HepG2 (cell line): ENCODE measurements around the gene CKAP5. TPM values are rescaled to one million over a fixed set of nuclear protein-coding genes. Genes with fewer than 3 reads are reported as not detected.

Experiments
- ATF7-NPFF ChIP-seq: sonication (generic); formaldehyde crosslinking; IDR thresholded peaks from 2 replicates; pipeline ENCODE4 v1.8.1; 2023; ENCODE audit warnings: mild to moderate bottlenecking, low read depth, missing genetic modification reagents, moderate library complexity
- CCDC6 ChIP-seq: sonication (generic); formaldehyde crosslinking; IDR thresholded peaks from 2 replicates; pipeline ENCODE4 v1.8.1; 2022; ENCODE audit warnings: mild to moderate bottlenecking, missing genetic modification reagents, moderate library complexity
- CENPX ChIP-seq: sonication (generic); formaldehyde crosslinking; IDR thresholded peaks from 2 replicates; pipeline ENCODE4 v1.9.0; 2021; ENCODE audit warnings: mild to moderate bottlenecking, missing genetic modification reagents, moderate library complexity
- GLI4 ChIP-seq: sonication (generic); formaldehyde crosslinking; IDR thresholded peaks from 2 replicates; pipeline ENCODE4 v1.5.1; 2020; ENCODE audit warnings: missing genetic modification reagents, mild to moderate bottlenecking, moderate library complexity, borderline replicate concordance
- HNRNPLL ChIP-seq: fragments of 200-400 bp; formaldehyde crosslinking; IDR thresholded peaks from 2 replicates; pipeline ENCODE4 v1.6.1; 2017; ENCODE audit warnings: mild to moderate bottlenecking, low read depth, low read length; ENCODE audit not compliant: poor library complexity, severe bottlenecking
- KMT2B ChIP-seq: IDR thresholded peaks from 2 replicates; pipeline ENCODE4 v1.6.1; 2016; ENCODE audit warnings: missing genetic modification reagents, missing compliant biosample characterization
- MEF2D ChIP-seq: sonication (generic); formaldehyde crosslinking; IDR thresholded peaks from 2 replicates; pipeline ENCODE4 v1.5.1; 2020; ENCODE audit warnings: mild to moderate bottlenecking, missing genetic modification reagents
- MIER2 ChIP-seq: IDR thresholded peaks from 2 replicates; pipeline ENCODE4 v1.6.1; 2016; ENCODE audit warnings: missing biosample characterization, missing genetic modification reagents
- NR2F2 ChIP-seq: IDR thresholded peaks from 2 replicates; pipeline ENCODE4 v1.6.1; 2012; ENCODE audit warnings: low read depth, inconsistent platforms, borderline replicate concordance
- SAFB2 ChIP-seq: sonication (generic); formaldehyde crosslinking; IDR thresholded peaks from 2 replicates; pipeline ENCODE4 v1.5.1; 2020; ENCODE audit warnings: missing genetic modification reagents, low read depth, mild to moderate bottlenecking, borderline replicate concordance
- SSRP1 ChIP-seq: IDR thresholded peaks from 2 replicates; pipeline ENCODE4 v1.6.1; 2016; ENCODE audit warnings: control low read depth
- TAF15 ChIP-seq: fragments of 200-400 bp; formaldehyde crosslinking; IDR thresholded peaks from one replicate; pipeline ENCODE4 v1.6.1; 2018; ENCODE audit warnings: mild to moderate bottlenecking, low read depth, low read length; ENCODE audit not compliant: poor library complexity, severe bottlenecking
- TBX2 ChIP-seq: sonication (generic); formaldehyde crosslinking; IDR thresholded peaks from 2 replicates; pipeline ENCODE4 v1.5.0; 2020; ENCODE audit warnings: missing genetic modification reagents, mild to moderate bottlenecking, borderline replicate concordance
- WIZ ChIP-seq: sonication (generic); formaldehyde crosslinking; IDR thresholded peaks from 2 replicates; pipeline ENCODE4 v1.5.1; 2020; ENCODE audit warnings: mild to moderate bottlenecking, missing genetic modification reagents
- ZNF124 ChIP-seq: sonication (generic); formaldehyde crosslinking; IDR thresholded peaks from 2 replicates; pipeline ENCODE4 v1.4.0; 2020; ENCODE audit warnings: missing genetic modification reagents
- ZNF20 ChIP-seq: sonication (generic); formaldehyde crosslinking; IDR thresholded peaks from 2 replicates; pipeline ENCODE4 v1.4.0; 2020; ENCODE audit warnings: mild to moderate bottlenecking, moderate library complexity, missing genetic modification reagents
- ZNF34 ChIP-seq: sonication (generic); formaldehyde crosslinking; IDR thresholded peaks from 2 replicates; pipeline ENCODE4 v1.4.0; 2020; ENCODE audit warnings: mild to moderate bottlenecking, missing genetic modification reagents, borderline replicate concordance
- ZNF7 ChIP-seq: IDR thresholded peaks from 2 replicates; pipeline ENCODE4 v1.6.1; 2016; ENCODE audit warnings: missing biosample characterization, missing genetic modification reagents
- ZNF713 ChIP-seq: sonication (generic); formaldehyde crosslinking; IDR thresholded peaks from 2 replicates; pipeline ENCODE4 v1.4.0; 2020; ENCODE audit warnings: mild to moderate bottlenecking, missing genetic modification reagents
- ZNF780A ChIP-seq: sonication (generic); formaldehyde crosslinking; IDR thresholded peaks from 2 replicates; pipeline ENCODE4 v1.8.0; 2022; ENCODE audit warnings: mild to moderate bottlenecking, missing genetic modification reagents, moderate library complexity
- ZSCAN31 ChIP-seq: sonication (generic); formaldehyde crosslinking; IDR thresholded peaks from 2 replicates; pipeline ENCODE4 v1.5.0; 2020; ENCODE audit warnings: low read depth, mild to moderate bottlenecking, missing genetic modification reagents
- polyA plus RNA-seq, 8 experiments: library from polyadenylated mRNA; depleted of rRNA in 3 of 8; stranded (reverse) in 7 of 8; unstranded in 1 of 8; fragments of >200 nt; fragmentation: Illumina TruSeq in 4 of 8; extraction: Trizol in 4 of 8; gene quantifications; 2 replicates each; pipeline versions ENCODE4 v1.2.1 to v1.2.3, GENCODE V29; 2011 to 2016; ENCODE audit warnings: low read depth in 4 of 8, missing spikeins in 1 of 8, mixed read lengths in 1 of 8; ENCODE audit not compliant: insufficient read depth in 1 of 8
- total RNA-seq, 5 experiments: library from RNA; depleted of rRNA; stranded (reverse); fragments of >200 nt; fragmentation: Illumina TruSeq; extraction: Trizol; gene quantifications; 2 replicates each; pipeline ENCODE4 v1.2.3, GENCODE V29; 2016; ENCODE audit warnings: low read depth in 1 of 5
- TF ChIP-seq, protein P1 (sequence below): sonication (generic); formaldehyde crosslinking; IDR thresholded peaks from 2 replicates; pipeline ENCODE4 v1.8.1; 2023; ENCODE audit warnings: mild to moderate bottlenecking, missing genetic modification reagents
- TF ChIP-seq, protein P2 (sequence below): sonication (generic); formaldehyde crosslinking; IDR thresholded peaks from 2 replicates; pipeline ENCODE4 v1.5.0; 2020; ENCODE audit warnings: missing genetic modification reagents
- TF ChIP-seq, protein P3 (sequence below): sonication (generic); formaldehyde crosslinking; IDR thresholded peaks from 2 replicates; pipeline ENCODE4 v1.4.0; 2020; ENCODE audit warnings: missing genetic modification reagents
- TF ChIP-seq, protein P4 (sequence below): sonication (generic); formaldehyde crosslinking; IDR thresholded peaks from 2 replicates; pipeline ENCODE4 v1.5.0; 2020; ENCODE audit warnings: missing genetic modification reagents, mild to moderate bottlenecking, borderline replicate concordance

CKAP5 gene
- total and polyA plus RNA-seq, 2 of the 13 experiments (the other 11 are each of a cell fraction or from before 2014, with no cell fraction given), result 79.2 to 103 TPM

DNA sequence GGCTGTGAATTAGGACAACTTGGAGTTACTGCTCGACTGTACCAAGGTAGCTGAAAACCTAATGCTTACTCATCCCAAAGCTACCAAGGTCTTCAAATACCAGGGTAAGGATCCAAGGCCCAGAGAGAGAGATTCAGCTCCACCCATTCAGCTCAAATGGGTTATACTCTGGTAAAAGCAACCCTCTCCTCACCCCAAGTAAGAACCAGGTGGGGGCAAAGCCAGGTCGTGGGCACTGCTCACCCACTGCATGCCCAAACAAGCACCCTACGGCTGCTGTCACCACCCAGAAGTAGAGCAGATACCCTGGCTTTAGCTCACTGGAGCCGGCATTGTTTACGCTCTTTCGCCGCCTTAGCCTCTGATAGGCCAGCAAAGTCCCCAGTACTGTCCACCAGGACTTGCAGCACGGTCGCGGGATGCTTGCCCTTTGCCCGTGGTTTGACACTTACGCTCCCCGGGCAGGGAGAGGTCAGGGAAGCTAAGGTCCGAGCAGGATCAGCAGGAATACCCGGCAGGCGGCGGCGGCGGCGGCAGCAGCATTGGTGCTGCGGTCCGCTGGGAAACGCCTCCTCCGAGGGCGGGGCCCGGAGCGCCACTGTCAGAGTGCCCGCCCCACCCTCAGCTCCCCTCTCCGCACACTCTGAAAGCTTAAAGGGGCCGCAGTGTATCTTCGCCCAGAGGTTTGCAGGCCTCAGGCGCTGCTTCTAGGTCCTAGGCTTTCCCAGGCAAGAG lies 19.6 kb downstream of the CKAP5 start (continued):
- peak; percentile 90 for TF ChIP-seq TBX2
- 0 out of 2 replicates have a peak, but pooled peaks have one; percentile 30 for TF ChIP-seq ZNF780A (CRISPR knock-in tag)
- no peak for TF ChIP-seq WIZ
- TF ChIP-seq, protein P1, sequence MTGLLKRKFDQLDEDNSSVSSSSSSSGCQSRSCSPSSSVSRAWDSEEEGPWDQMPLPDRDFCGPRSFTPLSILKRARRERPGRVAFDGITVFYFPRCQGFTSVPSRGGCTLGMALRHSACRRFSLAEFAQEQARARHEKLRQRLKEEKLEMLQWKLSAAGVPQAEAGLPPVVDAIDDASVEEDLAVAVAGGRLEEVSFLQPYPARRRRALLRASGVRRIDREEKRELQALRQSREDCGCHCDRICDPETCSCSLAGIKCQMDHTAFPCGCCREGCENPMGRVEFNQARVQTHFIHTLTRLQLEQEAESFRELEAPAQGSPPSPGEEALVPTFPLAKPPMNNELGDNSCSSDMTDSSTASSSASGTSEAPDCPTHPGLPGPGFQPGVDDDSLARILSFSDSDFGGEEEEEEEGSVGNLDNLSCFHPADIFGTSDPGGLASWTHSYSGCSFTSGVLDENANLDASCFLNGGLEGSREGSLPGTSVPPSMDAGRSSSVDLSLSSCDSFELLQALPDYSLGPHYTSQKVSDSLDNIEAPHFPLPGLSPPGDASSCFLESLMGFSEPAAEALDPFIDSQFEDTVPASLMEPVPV (CRISPR knock-in tag), result 0 out of 2 replicates have a peak, but pooled peaks have one; percentile 67
- no peak for TF ChIP-seq CCDC6 (CRISPR knock-in tag)
- peak; percentile 95 for TF ChIP-seq TAF15
- TF ChIP-seq GLI4 (CRISPR knock-in tag), result 0 out of 2 replicates have a peak, but pooled peaks have one; percentile 36
- peak; percentile 84 for TF ChIP-seq KMT2B (CRISPR knock-in tag)
- no peak for TF ChIP-seq MIER2 (CRISPR knock-in tag)
- peak; percentile 86 for TF ChIP-seq NR2F2
- TF ChIP-seq, protein P2, sequence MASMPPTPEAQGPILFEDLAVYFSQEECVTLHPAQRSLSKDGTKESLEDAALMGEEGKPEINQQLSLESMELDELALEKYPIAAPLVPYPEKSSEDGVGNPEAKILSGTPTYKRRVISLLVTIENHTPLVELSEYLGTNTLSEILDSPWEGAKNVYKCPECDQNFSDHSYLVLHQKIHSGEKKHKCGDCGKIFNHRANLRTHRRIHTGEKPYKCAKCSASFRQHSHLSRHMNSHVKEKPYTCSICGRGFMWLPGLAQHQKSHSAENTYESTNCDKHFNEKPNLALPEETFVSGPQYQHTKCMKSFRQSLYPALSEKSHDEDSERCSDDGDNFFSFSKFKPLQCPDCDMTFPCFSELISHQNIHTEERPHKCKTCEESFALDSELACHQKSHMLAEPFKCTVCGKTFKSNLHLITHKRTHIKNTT (CRISPR knock-in tag), result no peak
- peak; percentile 65; the same call in 1 of the 2 replicates for TF ChIP-seq ZNF124
- no peak for TF ChIP-seq ZNF713
- no peak for TF ChIP-seq CENPX (CRISPR knock-in tag)
- 0 out of 2 replicates have a peak, but pooled peaks have one; percentile 26 for TF ChIP-seq SSRP1 (CRISPR knock-in tag)
- TF ChIP-seq SAFB2 (CRISPR knock-in tag), result no peak; the same call in 1 of the 2 replicates
- TF ChIP-seq MEF2D, result no peak
- TF ChIP-seq ATF7-NPFF (CRISPR knock-in tag), result no peak
- 0 out of 2 replicates have a peak, but pooled peaks have one; percentile 22 for TF ChIP-seq ZNF34
- TF ChIP-seq ZNF20 (CRISPR knock-in tag), result no peak
- peak; percentile 82 for TF ChIP-seq HNRNPLL
- no peak for TF ChIP-seq ZNF7 (CRISPR knock-in tag)
- TF ChIP-seq, protein P3, sequence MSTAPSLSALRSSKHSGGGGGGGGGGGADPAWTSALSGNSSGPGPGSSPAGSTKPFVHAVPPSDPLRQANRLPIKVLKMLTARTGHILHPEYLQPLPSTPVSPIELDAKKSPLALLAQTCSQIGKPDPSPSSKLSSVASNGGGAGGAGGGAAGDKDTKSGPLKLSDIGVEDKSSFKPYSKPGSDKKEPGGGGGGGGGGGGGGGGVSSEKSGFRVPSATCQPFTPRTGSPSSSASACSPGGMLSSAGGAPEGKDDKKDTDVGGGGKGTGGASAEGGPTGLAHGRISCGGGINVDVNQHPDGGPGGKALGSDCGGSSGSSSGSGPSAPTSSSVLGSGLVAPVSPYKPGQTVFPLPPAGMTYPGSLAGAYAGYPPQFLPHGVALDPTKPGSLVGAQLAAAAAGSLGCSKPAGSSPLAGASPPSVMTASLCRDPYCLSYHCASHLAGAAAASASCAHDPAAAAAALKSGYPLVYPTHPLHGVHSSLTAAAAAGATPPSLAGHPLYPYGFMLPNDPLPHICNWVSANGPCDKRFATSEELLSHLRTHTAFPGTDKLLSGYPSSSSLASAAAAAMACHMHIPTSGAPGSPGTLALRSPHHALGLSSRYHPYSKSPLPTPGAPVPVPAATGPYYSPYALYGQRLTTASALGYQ (CRISPR knock-in tag), result no peak
- TF ChIP-seq, protein P4, sequence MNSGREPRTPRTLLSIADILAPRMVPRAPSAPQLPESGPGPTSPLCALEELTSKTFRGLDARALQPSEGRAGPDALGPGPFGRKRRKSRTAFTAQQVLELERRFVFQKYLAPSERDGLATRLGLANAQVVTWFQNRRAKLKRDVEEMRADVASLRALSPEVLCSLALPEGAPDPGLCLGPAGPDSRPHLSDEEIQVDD, result no peak
- no peak for TF ChIP-seq ZSCAN31 (CRISPR knock-in tag)
